K562 (cell line): ENCODE data around the gene CISD3. TPM values are rescaled to one million over a fixed set of nuclear protein-coding genes. Genes with fewer than 3 reads are reported as not detected.

Experiments
- ARHGAP35 ChIP-seq: fragments of 450-650 bp; IDR thresholded peaks from 2 replicates; pipeline ENCODE4 v1.6.1; 2018; ENCODE audit not compliant: partially characterized antibody
- ARID2 ChIP-seq: fragments of 450-650 bp; IDR thresholded peaks from 2 replicates; pipeline ENCODE4 v1.6.1; 2017; ENCODE audit warnings: antibody characterized with exemption, mild to moderate bottlenecking
- ATF3 ChIP-seq, 2 experiments: fragments of 450-650 bp in 1 of 2; sonication (generic) in 1 of 2; formaldehyde crosslinking in 1 of 2; IDR thresholded peaks in 1 of 2; conservative IDR thresholded peaks in 1 of 2; 2 replicates each; pipeline versions ENCODE4 v1.6.1 to v1.8.1; 2016 to 2023; ENCODE audit warnings: mild to moderate bottlenecking in 2 of 2, moderate library complexity in 2 of 2, inconsistent platforms in 1 of 2, missing genetic modification reagents in 1 of 2
- DNMT1 ChIP-seq: fragments of 450-650 bp; IDR thresholded peaks from 2 replicates; pipeline ENCODE4 v1.6.1; 2016; ENCODE audit warnings: antibody characterized with exemption, mild to moderate bottlenecking
- ELF1 ChIP-seq: fragments of 200-800 bp; sonication (Bioruptor generic); IDR thresholded peaks from 2 replicates; pipeline ENCODE4 v1.6.1; 2016; ENCODE audit warnings: missing genetic modification characterization, missing compliant biosample characterization
- HDAC6 ChIP-seq: IDR thresholded peaks from 2 replicates; pipeline ENCODE4 v1.6.1; 2012; ENCODE audit warnings: low read depth, mild to moderate bottlenecking, control low read depth, inconsistent platforms, low read length, moderate library complexity
- HMG20A ChIP-seq: fragments of 450-650 bp; formaldehyde crosslinking; conservative IDR thresholded peaks from 2 replicates; pipeline ENCODE4 v1.4.0; 2020; ENCODE audit warnings: mild to moderate bottlenecking, mixed read lengths
- MECOM ChIP-seq: fragments of 250-450 bp; sonication (Bioruptor Pico); IDR thresholded peaks from 2 replicates; pipeline ENCODE4 v1.8.0; 2022; ENCODE audit warnings: inconsistent platforms
- MXI1 ChIP-seq: IDR thresholded peaks from 2 replicates; pipeline ENCODE4 v1.6.1; 2011; ENCODE audit warnings: low read depth, mild to moderate bottlenecking, improper control_type of control experiment, low read length
- NR0B1 ChIP-seq: fragments of 450-650 bp; IDR thresholded peaks from one replicate; pipeline ENCODE4 v1.6.1; 2018; ENCODE audit warnings: mild to moderate bottlenecking, moderate library complexity; ENCODE audit not compliant: partially characterized antibody
- RFX1 ChIP-seq: fragments of 450-650 bp; IDR thresholded peaks from 2 replicates; pipeline ENCODE4 v1.6.1; 2016; ENCODE audit warnings: mild to moderate bottlenecking, moderate library complexity
- SIN3B ChIP-seq: fragments of 450-650 bp; IDR thresholded peaks from 2 replicates; pipeline ENCODE4 v1.6.1; 2017; ENCODE audit warnings: low read depth, mild to moderate bottlenecking, moderate library complexity
- SRSF1 ChIP-seq: fragments of 200-400 bp; formaldehyde crosslinking; IDR thresholded peaks from 2 replicates; pipeline ENCODE4 v1.6.1; 2017; ENCODE audit warnings: mild to moderate bottlenecking, low read depth, low read length, moderate library complexity
- TAF9B ChIP-seq: fragments of 450-650 bp; IDR thresholded peaks from 2 replicates; pipeline ENCODE4 v1.6.1; 2018; ENCODE audit warnings: mild to moderate bottlenecking; ENCODE audit not compliant: partially characterized antibody
- TBP ChIP-seq: optimal IDR thresholded peaks from 2 replicates; pipeline ENCODE3; 2011; ENCODE audit warnings: low read depth, low read length, improper control_type of control experiment
- YBX1 ChIP-seq: fragments of 450-650 bp; IDR thresholded peaks from 2 replicates; pipeline ENCODE4 v1.7.1; 2016; ENCODE audit warnings: mild to moderate bottlenecking
- ZFP30 ChIP-seq: fragments of 250-450 bp; sonication (Bioruptor Pico); IDR thresholded peaks from 2 replicates; pipeline ENCODE4 v1.8.0; 2022; ENCODE audit warnings: moderate library complexity, mild to moderate bottlenecking, inconsistent platforms, borderline replicate concordance
- ZNF121 ChIP-seq: sonication (generic); formaldehyde crosslinking; conservative IDR thresholded peaks from 2 replicates; pipeline ENCODE4 v1.8.0; 2022; ENCODE audit warnings: missing genetic modification reagents
- ZNF140 ChIP-seq: fragments of 250-450 bp; sonication (Bioruptor Pico); IDR thresholded peaks from 2 replicates; pipeline ENCODE4 v1.8.0; 2021; ENCODE audit warnings: moderate library complexity, mild to moderate bottlenecking, inconsistent platforms
- ZNF165 ChIP-seq: fragments of 250-450 bp; sonication (Bioruptor Pico); IDR thresholded peaks from 2 replicates; pipeline ENCODE4 v1.4.0; 2020; ENCODE audit warnings: borderline replicate concordance
- polyA plus RNA-seq, 8 experiments: library from polyadenylated mRNA; depleted of rRNA in 4 of 8; stranded (reverse) in 5 of 8; unstranded in 3 of 8; fragments of >200 nt; fragmentation: Nextera tagmentation in 2 of 8; fragmentation: Illumina TruSeq in 1 of 8; extraction: Ambion mirVana in 2 of 8; extraction: Trizol in 1 of 8; gene quantifications; 2 replicates each; pipeline versions ENCODE4 v1.2.1 to v1.2.3, GENCODE V29; 2011 to 2014; ENCODE audit warnings: inconsistent platforms in 1 of 8, missing spikeins in 1 of 8
- total RNA-seq, 7 experiments: library from RNA; depleted of rRNA in 6 of 7; stranded (reverse); fragments of >200 nt in 6 of 7; fragmentation: Illumina TruSeq in 2 of 7; extraction: Trizol in 2 of 7; gene quantifications; 2 replicates each; pipeline versions ENCODE4 v1.2.1 to v1.2.3, GENCODE V29; 2011 to 2021; ENCODE audit warnings: low replicate concordance in 1 of 7
- TF ChIP-seq, protein P1 (sequence below): fragments of 450-650 bp; conservative IDR thresholded peaks from 2 replicates; pipeline ENCODE4 v1.6.1; 2016; ENCODE audit warnings: missing genetic modification characterization, low read depth, mild to moderate bottlenecking, missing compliant biosample characterization, moderate library complexity
- TF ChIP-seq, protein P2 (sequence below): sonication (generic); formaldehyde crosslinking; IDR thresholded peaks from 2 replicates; pipeline ENCODE4 v1.8.1; 2023; ENCODE audit warnings: missing genetic modification reagents, mild to moderate bottlenecking, borderline replicate concordance

Gene CISD3
- total and polyA plus RNA-seq, 9 of the 15 experiments (the other 6 are each of a cell fraction or from before 2014, with no cell fraction given) = 5.0 to 60.7 (median 15.7) TPM

- TF ChIP-seq DNMT1 = no peak
- no peak for TF ChIP-seq HMG20A (CRISPR knock-in tag)
- TF ChIP-seq, protein P1, sequence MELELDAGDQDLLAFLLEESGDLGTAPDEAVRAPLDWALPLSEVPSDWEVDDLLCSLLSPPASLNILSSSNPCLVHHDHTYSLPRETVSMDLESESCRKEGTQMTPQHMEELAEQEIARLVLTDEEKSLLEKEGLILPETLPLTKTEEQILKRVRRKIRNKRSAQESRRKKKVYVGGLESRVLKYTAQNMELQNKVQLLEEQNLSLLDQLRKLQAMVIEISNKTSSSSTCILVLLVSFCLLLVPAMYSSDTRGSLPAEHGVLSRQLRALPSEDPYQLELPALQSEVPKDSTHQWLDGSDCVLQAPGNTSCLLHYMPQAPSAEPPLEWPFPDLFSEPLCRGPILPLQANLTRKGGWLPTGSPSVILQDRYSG (tag) = no peak
- TF ChIP-seq NR0B1 = no peak
- TF ChIP-seq ZFP30 (CRISPR knock-in tag) = no peak
- TF ChIP-seq HDAC6 = no peak
- no peak for TF ChIP-seq ZNF165
- TF ChIP-seq TBP = peak; percentile 99
- no peak for TF ChIP-seq YBX1
- TF ChIP-seq SRSF1 = no peak
- TF ChIP-seq MECOM = 0 out of 2 replicates have a peak, but pooled peaks have one; percentile 13
- TF ChIP-seq, protein P2, sequence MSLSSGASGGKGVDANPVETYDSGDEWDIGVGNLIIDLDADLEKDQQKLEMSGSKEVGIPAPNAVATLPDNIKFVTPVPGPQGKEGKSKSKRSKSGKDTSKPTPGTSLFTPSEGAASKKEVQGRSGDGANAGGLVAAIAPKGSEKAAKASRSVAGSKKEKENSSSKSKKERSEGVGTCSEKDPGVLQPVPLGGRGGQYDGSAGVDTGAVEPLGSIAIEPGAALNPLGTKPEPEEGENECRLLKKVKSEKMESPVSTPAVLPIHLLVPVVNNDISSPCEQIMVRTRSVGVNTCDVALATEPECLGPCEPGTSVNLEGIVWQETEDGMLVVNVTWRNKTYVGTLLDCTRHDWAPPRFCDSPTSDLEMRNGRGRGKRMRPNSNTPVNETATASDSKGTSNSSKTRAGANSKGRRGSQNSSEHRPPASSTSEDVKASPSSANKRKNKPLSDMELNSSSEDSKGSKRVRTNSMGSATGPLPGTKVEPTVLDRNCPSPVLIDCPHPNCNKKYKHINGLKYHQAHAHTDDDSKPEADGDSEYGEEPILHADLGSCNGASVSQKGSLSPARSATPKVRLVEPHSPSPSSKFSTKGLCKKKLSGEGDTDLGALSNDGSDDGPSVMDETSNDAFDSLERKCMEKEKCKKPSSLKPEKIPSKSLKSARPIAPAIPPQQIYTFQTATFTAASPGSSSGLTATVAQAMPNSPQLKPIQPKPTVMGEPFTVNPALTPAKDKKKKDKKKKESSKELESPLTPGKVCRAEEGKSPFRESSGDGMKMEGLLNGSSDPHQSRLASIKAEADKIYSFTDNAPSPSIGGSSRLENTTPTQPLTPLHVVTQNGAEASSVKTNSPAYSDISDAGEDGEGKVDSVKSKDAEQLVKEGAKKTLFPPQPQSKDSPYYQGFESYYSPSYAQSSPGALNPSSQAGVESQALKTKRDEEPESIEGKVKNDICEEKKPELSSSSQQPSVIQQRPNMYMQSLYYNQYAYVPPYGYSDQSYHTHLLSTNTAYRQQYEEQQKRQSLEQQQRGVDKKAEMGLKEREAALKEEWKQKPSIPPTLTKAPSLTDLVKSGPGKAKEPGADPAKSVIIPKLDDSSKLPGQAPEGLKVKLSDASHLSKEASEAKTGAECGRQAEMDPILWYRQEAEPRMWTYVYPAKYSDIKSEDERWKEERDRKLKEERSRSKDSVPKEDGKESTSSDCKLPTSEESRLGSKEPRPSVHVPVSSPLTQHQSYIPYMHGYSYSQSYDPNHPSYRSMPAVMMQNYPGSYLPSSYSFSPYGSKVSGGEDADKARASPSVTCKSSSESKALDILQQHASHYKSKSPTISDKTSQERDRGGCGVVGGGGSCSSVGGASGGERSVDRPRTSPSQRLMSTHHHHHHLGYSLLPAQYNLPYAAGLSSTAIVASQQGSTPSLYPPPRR (CRISPR knock-in tag) = no peak
- no peak for TF ChIP-seq ZNF140 (CRISPR knock-in tag)
- TF ChIP-seq ARID2 = no peak
- no peak for TF ChIP-seq TAF9B
- TF ChIP-seq ZNF121 = no peak
- no peak for TF ChIP-seq ELF1 (tag)
- 0 out of 2 replicates have a peak, but pooled peaks have one; percentile 24 for TF ChIP-seq ATF3 (IDR thresholded peaks at IDR 0.05)
- TF ChIP-seq ATF3 (CRISPR knock-in tag; conservative IDR thresholded peaks at IDR 0.05) = no peak
- 0 out of 2 replicates have a peak, but pooled peaks have one; percentile 5 for TF ChIP-seq MXI1
- TF ChIP-seq SIN3B = no peak
- TF ChIP-seq ARHGAP35 = no peak
- TF ChIP-seq RFX1 = no peak
Measured at GRCh38 chr17:38751808-38752307, 21.7 kb downstream of the CISD3 start (continued).
